ENCODE results near the gene ADAP1.
"Not testable (repeated sequence)": the region's sequence is repeated elsewhere in the genome, so short reads cannot be mapped to it uniquely, and the experiment has no call there.

The ADAP1 gene

DNA sequence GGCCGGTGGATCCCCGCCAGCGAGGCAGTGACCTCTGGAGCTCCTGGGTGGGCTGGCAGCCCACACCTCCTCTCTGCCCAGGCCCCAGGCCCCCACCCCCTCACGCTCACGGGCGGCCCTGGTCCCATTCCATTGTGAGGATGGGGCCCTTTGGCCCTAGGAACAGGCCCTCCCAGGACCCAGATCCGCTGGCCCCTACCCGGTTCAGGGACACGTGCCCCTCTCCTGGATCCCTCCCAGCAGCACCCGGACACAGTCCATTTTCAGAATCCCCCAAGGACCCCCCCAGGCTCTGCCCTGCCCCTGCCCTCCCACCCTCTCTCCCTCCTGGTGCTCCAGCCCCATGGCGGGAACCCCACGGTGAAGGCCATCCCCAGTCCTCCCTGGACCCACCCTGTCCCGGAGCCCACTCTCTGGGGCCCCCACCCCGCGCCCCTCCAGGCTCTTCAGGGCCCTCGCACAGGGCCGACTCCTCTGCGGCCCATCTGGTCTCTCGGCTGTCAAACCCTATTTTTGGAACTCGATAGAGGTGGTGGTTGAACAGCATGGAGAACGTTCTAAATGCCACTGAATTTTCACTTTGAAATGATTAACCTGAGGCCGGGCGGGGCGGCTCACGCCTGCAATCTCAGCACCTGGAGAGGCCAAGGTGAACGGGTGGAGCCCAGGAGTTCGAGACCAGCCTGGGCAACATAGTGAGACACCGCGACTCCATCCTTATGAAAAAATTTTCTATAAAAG, 8.1 kb downstream of the ADAP1 start:
- no peak for DNase-seq (ENCODE audit: low read depth)
- H3K4me3 ChIP-seq (ENCODE audit: low read depth, low read length) = no peak overlapping the region

DNA sequence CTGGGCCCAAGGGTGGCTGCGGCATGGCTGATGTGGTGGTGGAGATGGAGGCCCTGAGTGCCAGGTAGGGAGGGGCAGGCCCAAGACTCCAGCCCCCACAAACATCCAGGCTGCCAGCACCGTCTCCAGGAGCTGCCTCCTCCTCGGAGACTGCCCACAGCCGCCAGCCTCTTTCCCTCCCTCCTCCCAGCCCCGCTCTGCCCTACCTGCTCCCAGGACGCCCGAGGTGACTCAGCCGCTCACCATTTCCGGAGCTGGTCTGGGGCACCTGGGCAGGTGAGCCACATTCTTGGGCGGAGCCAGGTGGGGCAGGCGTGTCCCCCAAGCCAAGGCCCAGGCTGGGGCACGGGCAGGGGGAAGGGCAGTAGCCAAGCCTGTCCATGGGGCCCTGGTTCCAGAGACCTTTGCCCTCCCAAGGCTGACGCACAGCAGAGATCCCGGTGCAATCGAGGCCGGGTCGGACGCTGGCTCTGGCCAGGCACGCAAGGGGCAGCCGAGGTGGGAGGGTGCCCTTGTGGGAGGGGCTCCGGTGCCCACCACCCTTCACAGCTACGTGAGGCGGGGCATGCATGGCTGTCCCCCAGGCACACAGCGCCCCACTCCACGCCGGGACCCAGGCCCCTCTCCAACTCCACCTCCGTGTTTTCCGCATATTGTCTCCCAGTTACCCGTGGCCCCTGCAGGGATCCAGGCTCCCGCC, 8.8 kb downstream of the ADAP1 start:
- no peak overlapping the region for H3K4me3 ChIP-seq (ENCODE audit: low read depth, low read length)
- DNase-seq (ENCODE audit: low read depth) = no peak

DNA sequence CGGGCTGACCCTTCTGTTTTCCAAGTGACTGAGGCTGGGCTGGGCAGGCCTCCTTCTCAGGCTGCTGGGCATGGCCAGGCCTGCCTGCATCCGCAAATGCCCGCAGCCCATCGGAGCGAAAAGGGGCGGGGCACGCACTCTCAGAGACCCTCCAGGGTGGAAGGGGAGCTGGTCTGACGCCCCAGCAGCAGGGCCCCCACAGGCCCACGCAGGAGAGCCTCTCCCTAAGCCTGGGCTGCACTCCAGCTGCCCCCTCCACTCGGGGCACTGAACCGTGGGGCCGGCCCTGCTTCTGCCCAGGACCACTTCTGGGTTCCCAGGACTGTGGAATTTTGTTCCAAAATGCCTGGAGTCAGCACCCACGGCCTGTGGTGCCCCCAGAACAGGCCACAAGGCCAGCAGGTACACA, 9.3 kb downstream of the ADAP1 start:
- H3K4me3 ChIP-seq (ENCODE audit: low read depth, low read length) = no peak overlapping the region
- no peak for DNase-seq (ENCODE audit: low read depth)

DNA sequence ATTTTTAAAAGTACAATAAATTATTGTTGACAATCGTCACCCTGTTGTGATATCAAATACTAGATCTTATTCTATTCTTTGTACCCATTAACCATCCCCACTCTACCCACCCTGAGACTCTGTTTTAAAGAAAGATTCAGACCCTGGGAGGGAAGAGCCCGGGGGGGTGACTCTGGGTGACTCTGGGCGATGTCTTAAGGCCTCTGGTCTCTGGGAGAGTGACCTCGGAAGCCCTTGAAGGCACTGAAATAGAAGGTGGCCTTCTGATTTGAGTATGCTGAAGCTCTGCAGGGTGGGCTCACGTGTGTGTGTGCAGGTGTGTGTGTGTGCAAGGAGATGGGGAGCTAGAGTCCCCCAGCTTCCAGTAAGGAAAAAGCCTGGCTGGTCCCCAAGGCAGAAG, 9.7 kb downstream of the ADAP1 start:
- no peak overlapping the region for H3K4me3 ChIP-seq (ENCODE audit: low read depth, low read length)
- no peak for DNase-seq (ENCODE audit: low read depth)

DNA sequence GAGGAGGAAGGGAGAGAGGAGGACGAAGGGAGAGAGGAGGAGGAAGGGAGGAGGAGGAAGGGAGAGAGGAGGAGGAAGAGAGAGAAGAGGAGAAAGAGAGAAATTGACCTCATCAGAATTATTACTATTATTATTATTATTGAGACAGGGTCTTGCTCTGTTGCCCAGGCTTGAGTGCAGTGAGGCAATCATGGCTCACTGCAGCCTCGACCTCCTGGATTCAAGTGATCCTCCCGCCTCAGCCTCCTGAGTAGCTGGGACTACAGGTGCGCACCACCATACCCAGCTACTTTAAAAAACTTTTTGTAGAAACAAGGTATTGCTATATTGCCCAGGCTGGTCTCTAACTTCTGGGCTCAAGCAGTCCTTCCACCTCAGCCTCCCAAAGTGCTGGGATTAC, 10.7 kb downstream of the ADAP1 start:
- DNase-seq (ENCODE audit: low read depth); H3K4me3 ChIP-seq (ENCODE audit: low read depth, low read length): not testable (repeated sequence)

DNA sequence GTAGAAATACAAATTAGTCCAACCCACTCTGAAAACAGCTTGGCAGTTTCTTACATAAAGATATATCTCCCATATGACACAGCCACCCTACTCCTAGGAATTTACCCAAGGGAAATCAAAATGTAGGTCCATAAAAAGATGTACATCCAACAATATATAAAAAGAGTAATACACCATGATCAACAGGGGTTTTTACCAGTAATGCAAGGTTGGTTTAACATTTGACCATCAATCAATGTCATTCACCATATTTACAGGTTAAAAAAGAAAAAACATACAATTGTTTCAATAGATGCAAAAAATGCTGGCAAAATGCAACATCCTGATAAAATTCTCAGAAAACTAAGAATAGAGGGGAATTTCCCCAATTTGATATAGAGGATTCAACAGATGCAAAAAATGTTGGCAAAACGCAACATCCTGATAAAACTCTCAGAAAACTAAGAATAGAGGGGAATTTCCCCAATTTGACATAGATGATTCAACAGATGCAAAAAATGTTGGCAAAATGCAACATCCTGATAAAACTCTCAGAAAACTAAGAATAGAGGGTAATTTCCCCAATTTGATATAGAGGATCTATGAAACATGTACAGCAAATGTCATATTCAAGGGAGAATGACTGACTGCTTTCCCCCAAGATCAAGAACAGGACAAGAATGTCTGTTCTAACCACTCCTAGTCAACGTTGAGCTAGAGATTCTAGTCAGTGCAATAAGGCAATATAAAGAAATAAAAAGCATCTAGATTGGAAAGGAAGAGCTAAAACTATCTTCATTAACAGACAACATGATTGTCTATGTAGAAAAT, 13.7 kb downstream of the ADAP1 start:
- no peak overlapping the region for H3K4me3 ChIP-seq (ENCODE audit: low read depth, low read length)
- DNase-seq (ENCODE audit: low read depth) = no peak

DNA sequence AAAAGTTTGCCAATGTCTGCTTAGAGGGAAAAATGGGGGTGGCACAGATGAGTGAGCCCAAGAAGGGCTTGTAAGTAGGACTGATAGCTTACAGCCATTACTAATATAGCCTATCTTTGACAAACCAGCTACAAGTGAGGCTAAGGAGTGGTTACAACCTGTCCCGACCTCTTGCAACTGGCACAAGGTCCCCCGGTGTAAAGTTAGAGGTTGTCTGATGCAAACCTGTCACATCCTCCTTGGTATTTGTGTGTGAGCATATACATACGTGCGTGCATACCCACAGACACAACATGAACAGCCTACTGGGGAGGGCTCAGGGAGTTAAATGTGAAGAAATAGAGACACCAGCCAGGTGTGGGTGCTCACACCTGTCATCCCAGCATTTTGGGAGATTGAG, 14.6 kb downstream of the ADAP1 start:
- H3K4me3 ChIP-seq (ENCODE audit: low read depth, low read length) = no peak overlapping the region
- DNase-seq (ENCODE audit: low read depth) = no peak

DNA sequence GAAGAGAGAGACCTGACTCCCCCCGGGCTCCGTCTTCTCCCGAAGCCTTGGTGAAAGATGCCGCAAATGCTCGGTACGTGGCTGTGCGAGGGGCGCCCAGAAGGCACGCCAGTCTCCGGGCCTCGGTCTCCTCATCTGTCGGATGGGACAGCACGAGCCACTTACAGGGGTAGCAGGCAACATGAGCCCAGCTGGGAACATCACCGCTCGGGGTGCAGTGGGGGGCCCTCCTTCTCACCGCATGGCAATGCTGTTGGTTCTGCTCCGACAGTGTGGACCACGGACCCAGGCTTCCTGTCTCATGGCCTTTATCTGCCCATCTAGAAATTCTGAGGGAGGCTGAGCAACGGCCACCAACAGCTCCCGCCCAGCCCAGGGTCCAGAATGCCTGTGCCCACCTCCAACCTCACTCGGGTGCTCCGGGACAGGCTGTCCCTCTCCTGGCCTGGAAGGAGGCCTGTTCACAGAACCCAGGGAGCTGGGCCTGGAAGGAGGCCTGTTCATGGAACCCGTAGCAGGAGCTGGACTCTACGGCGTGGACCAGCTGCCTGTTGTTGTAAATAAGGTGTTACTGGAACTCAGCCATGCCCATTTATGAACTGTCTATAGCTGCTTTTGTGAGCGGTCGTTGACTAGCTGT, 15.8 kb downstream of the ADAP1 start:
- H3K4me3 ChIP-seq (ENCODE audit: low read depth, low read length) = no peak overlapping the region
- DNase-seq (ENCODE audit: low read depth) = no peak

DNA sequence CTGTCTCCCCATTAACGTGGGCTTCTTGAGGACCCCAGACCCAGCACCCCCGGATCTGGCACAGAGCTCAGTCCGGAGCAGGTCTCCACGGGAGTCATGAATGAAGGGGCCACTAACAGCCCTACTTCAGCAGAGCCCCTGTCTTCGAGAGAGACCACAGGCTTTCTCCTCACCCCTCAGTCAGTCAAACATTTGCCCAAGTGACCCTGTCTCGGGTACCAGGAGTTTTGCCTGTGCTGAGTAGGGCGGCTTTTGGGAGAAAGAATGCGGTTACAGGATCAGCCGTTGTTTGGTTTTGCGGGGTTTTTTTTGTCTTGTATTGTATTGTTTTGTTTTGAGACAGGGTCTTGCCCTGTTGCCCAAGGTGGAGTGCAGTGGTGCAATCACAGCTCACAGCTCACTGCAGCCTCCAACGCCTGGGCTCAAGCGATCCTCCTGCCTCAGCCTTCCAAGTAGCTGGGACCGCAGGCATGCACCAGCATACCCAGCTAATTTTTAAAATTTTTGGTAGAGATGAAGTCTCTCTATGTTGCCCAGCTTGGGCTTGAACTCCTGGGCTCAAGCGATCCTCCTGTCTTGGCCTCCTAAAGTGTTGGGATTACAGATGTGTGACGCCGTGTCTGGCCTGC, 16.5 kb downstream of the ADAP1 start:
- DNase-seq (ENCODE audit: low read depth) = no peak
- H3K4me3 ChIP-seq (ENCODE audit: low read depth, low read length) = no peak overlapping the region

DNA sequence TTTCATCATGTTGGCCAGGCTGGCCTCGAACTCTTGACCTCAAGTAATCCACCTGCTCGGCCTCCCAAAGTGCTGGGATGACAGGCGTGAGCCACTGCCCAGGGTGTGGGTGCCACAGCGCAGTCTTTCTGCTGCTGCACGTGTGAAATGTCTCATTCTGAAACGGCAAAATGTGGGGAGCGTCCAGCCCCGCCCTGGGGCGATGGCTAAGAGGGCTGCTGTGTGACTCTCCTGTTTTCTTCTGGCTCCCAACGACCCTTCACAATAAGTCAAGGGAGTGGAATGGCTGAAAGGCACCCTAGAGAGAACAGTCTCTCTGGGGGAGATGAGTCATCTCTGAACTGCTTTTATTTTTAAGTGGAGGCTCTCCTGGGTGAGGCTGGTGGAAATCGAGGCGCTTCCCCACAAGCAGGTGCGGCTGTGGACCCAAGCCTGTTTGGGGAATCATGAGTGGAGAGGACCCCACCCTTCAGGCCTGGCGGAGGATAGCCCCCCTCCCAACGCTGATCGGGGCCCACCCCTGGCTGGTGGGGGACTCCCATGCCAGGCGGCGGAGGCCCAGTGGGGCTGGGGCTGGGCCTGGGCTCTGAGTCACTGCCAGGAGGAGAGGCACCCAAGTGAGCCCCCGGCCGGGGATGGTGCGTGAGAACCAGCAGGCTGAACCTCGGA, 18.0 kb downstream of the ADAP1 start:
- H3K4me3 ChIP-seq (ENCODE audit: low read depth, low read length) = no peak overlapping the region
- DNase-seq (ENCODE audit: low read depth) = no peak

DNA sequence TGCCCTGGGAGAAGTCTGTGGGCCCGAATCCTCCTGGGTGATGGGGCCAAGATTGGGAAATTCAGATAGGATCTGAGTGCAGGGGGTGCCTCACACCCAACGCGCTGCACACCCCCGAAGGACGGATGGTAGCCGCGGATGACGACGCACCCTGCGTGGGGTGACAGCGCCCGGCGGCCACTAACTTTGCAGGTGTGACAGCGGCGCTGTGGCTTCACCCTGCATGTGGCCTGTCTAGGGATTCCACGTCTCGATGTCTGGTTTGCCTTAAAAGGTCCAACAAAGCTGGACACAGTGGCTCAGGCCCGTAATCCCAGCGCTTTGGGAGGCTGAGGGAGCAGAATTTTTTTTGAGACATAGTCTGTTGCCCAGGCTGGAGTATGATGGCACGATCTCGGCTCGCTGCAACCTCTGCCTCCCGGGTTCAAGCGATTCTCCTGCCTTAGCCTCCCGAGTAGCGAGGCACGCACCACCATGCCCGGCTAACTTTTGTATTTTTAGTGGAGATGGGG, 18.6 kb downstream of the ADAP1 start:
- no peak overlapping the region for H3K4me3 ChIP-seq (ENCODE audit: low read depth, low read length)
- DNase-seq (ENCODE audit: low read depth) = no peak

DNA sequence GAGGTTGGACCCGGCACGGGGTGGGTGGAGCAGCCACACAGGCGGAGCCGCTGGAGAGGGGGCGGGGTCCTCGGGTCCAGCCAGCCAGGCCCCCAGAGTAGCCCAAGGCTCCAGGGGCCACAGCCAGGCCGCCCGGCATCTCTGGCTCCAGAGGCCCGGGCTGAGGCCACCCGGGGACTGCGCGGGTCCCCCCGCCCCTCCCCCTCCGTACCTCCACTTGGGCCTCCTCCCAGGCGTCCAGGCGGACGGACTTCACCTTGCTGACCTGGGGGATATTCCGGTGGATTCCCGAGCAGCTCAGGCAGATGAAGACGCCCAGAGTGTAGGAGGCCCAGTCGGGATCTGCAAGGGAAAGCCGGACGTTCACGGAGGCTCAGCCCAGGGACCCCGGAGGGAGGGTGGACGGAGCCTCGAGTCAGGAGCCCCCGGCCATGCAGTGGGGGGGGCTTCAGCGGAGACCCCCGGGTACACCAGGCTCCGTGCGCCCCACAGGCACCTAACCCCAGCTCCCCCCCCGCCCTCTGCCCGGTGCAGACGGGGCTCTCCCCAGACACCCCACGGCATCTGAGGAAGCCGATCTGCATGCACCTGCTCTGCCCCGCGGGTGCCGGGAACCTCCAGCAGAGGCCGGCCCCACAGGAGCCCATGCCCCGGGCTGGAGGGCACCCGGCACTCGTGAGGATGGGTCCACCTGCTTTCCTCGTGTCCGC, 19.2 kb downstream of the ADAP1 start:
- no peak for DNase-seq (ENCODE audit: low read depth)
- no peak overlapping the region for H3K4me3 ChIP-seq (ENCODE audit: low read depth, low read length)

DNA sequence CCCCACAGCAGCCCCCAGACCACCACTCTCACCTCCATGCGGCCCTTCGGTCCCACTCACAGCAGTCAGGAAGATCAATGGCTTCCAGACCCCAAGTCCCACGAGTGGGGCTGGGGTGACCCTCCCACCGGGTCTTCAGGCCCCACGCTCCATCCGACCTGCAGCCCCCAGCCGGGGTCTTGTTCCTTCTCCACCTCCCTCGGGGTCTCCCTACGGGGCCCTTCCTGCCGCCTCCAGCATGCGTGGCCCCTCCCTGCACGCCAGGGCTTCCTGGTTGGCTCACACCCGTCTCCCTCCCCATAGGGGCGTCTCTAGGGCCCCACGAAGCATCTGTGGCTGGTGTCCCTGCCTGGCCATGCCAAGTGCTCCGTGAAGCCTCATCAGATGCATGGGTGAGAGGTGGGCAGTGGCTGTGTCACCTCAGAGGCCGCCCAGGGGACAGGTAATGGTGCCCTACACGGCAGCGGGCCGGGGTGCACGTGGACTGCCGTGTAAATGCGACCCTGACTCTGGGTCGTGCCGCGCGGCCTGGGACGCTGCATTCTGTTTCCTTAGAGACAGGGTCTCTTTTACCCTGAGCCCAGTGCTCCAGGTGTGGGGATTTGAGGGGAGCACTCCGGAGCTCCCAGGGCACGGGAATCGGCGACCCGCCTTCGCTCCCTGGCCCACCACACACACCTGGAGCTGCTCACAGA, 19.9 kb downstream of the ADAP1 start:
- no peak for DNase-seq (ENCODE audit: low read depth)
- H3K4me3 ChIP-seq (ENCODE audit: low read depth, low read length) = no peak overlapping the region

DNA sequence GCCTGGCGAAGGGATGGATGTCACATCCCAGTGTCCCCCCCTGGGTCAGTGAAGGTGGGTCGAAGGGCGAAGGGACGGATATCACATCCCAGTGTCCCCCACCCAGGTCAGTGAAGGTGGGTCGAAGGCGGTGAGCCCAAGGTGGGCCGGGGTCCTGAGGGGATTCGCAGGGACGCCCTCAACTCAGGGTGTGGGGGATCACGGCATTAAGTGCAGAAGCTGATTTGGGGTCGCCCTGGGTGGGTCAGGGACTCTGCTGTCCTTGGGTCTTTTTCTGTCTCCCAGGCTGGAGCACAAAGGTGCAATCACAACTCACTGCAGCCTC, 21.9 kb downstream of the ADAP1 start:
- H3K4me3 ChIP-seq (ENCODE audit: low read depth, low read length) = no peak overlapping the region
- no peak for DNase-seq (ENCODE audit: low read depth)

DNA sequence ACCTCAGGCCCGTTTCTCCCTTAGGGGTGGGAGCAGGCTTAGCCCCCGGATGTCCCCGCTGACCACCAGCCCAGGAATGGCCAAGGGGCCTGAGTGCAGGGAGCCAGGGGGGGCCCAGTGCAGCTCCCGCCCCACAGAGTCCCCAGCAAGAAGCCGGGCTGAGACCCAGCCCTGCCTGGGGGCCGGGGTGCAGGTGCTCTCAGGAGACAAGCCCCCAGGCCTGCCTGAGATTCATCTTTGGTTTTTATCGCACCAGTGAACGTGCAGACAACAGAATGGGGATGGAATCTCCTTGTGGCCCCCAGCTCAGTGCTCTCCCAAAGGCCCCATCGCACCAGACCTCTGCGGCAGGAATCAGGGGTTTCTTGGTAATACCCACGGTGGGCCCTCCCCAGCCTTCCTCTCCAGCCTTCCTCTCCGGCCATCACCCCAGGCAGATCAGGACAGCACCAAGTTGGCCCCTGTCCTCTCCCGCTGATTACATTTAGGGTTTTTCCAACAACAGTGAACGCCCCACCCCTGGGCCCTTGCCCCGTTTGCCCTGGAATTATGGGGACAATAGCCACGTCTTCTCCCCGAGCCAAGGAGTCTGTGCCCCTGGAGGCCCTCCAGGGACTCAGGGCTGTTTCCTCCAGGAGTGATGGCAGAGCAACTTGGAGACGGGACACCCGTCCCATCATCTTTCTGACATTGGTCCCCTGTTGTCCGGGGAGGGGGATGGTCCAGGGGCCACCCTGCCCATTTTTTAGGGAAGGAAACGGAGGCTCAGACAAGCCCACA, 22.4 kb downstream of the ADAP1 start:
- H3K4me3 ChIP-seq (ENCODE audit: low read depth, low read length) = no peak overlapping the region
- DNase-seq (ENCODE audit: low read depth) = no peak

DNA sequence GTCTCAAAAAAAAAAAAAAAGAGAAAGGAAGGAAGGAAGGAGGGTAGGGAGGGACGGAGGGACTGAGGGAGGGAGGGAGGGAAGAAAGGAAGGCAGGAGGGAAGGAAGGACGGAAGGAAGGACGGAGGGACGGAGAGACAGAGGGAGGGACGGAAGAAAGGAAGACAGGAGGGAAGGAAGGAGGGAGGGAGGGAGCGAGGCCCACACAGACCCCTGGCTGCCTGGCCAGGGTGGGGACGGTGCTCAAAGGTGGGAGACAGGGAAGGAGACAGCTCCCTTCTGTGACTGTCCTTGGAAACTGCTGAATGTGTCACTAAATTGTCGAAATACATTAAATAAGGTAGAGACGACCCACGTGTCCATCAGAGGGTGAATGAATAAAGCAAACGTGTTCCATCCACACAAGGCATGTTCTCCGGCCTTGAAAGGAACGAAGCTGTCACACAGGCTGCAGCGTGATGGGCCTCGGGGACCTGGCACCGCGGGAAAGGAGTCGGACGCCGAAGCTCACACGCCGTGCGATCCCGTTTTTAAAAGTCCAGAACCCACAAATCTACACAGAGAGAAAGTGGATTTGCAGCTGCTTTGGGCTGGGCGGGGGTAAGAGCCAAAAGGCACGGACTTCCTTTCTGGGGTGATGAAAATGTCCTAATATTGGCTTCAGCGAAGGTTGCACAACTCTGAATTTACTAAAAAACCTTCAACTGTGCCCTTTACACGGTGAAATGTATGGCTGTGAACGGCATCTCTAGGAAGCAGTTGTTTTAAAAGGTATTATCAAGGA, 23.3 kb downstream of the ADAP1 start:
- no peak overlapping the region for H3K4me3 ChIP-seq (ENCODE audit: low read depth, low read length)
- DNase-seq (ENCODE audit: low read depth) = no peak

Data from skeletal muscle cell (primary cell).